ENCODE data around the gene HDAC4.

Gene HDAC4

DNA sequence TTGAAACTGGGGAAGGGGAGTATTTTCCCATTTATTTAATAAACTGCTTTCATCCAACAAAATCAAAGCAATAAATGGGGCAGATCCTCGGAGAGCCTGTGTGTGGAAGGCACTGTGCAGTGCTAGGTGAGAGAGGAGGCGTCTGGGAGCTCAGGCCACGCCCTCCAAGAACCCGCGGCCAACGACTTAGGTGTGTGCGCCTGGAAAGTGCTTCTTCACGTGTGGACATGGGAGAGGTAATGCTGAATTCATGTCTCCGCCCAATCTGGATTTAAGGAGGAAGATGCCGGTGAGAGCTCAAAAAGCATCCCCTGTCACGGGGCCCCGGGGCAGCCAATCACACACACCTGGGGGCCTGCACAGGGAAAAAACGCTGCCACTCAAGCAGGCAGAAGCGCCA is 77.4 kb downstream of the HDAC4 start:
- ATAC-seq: no peak

DNA sequence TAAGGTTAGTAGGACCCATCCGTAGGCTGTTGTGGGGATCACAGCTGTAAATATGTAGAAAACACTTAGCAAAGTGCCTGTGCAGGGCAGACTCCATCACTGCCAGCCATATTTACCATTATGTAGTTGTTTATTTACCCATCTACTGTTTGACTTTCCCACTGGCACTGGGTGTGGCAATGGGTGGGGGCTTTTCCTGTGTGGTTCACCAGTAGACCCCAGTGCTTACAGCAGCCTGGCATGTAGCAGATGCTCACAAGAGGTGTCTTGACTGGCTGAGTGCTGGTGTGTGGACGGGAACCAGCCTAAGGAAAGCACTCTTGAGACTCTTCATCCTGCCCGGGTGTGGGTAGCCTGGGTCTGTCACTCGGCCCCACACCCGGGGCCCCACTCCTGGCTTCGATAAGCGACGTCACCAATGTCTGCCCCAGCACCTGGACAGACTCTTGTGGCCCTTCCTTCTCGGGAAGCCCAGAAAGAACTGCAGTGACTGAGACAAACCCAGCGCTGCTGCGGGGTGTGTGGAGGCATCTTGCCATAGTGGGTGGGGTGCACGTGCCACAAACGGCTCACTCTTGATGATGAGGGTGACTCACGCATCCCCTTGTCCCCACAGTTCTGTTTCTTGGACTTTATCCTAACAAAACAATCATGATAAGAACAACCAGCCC is 78.3 kb downstream of the HDAC4 start:
- no peak for ATAC-seq

DNA sequence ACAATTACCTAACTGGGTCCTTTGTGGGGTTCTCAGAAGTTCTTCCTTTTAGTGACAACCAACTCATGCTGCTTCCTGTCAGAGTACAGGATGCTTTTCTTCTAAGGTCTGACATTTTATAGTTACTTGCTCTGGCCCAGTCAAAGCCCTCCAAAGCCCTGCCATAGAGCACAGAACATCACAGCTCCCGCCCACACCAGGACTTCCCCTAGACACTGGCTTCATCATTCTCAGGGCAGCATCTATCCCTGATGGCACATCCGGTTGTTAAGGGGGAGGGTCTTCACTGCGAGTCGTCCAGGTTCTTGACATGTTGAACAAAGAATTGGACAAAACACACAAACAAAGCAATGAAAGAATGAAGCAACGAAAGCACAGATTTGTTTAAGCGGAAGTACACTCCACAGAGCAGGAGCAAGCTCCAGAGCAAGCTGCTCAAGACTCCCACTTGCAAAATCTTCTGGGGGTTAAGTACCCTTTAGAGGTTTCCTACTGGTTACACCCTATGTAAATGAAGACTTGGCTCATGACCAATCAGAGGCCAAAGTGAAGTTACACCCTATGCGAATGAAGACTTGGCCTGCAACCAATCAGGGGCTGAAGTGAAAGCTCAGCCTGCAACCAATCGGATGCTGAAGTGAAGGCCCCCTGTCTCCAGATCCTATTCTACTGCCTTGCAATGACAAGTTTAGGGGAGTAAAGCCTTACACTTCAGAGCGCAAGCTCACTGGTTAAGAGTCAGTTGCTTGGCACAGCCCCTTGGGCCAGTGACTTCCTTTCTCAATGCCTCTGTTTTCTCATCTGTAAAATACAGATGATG is 79.0 kb downstream of the HDAC4 start:
- peak; percentile 92 to 95 for ATAC-seq

DNA sequence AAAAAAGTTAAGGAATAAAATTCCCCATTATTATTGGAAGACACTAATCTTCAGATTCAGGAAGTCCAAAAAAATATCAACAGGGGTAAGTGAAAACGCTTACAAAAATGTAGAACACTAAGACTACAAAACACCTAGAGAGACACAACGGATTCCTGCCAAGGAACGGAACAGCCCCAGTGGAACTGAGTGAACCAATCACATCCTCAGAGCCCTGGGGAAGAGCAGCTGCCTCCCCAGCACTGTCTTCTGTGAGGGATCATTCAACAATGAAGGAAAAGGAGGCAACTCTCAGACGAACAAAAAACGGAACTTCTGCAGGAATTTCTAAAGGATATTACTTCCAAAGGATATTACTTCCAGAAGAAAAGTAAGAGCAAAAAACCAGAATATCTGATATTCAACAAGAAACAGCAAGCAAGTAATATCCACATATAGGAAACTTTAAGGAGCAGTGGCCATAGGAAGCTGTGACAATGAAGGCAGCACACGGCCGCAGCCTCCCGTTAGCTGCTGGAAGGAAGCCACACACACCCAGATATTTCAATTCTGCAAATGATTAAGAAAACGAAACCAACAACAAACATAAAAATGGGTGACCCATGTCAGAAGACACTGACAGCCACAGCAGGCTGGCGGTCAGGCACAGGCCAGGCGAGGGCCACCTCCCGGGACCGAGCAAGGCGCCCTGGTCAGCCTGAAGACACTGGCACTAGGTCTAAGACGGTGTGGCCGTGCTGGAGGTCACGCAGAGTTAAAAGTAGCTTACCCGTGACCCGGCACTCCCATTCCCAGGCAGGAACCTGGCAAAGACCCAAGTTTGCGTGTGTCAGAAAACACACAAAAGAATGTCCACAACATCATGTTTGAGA is 81.8 kb downstream of the HDAC4 start:
- peak in 1 of 2 donors; percentile 36 for ATAC-seq

DNA sequence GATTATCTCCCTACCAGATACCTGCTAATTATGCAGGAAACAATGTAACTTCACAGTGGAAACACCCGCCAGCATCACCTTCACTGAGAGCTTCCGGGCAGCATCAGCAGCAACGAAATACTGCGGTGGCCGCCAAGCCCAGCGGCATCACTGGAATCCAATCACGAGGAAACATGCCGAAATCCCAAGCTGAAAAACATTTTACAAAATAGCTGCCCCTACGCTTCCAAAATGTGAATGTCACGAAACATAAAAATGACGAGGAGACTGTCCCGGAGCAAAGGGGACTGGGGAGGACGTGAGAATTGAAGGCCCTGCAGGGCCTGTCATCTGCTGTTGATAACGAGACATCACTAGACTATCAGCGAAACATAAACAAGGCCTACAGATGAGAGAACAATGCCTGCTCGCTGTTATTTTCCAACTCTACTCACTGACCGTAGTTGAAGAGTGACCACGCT is 82.6 kb downstream of the HDAC4 start:
- ATAC-seq: no peak

DNA sequence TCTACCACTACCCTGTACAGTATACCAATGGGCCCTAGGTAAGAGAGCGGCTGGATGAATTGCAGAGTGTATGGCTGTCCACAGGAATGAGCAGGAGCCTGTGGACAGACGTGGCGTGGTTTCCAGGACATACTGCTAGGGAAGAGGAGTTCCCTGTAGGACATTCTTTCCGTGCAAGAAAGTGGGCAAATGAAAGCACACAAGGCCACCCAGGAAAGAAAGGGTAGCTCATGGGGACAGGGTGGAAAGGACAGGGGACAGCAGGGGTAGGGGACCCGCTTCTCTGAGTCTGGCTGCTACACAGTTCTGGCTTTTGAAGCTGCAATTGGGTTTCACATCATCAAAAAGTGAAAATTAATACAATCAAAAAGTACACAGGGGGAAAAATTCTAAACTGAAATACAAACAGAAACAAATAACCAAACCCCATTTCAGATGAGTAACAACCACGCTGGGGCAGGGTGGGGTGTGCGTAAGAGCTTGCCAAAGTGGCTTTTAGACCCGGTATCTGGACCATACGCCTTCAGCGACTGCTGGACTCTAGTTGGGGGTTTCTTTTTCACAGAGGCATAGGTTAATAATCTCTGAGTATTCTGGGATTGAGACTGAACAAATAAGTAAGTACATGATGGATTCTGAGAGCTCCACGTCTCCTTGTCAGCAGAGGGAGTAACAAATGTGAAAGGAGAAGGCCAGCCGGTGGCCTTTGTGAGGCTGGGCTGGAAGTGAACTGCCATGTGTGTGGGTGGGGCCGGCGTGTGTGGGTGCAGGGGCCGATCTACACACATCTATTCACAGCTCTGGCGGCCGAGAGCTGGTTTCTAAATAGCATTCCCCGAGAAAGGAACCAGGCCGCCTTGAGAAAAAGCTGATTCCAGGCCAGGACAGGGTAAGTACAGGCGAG is 84.0 kb downstream of the HDAC4 start:
- no peak for ATAC-seq

DNA sequence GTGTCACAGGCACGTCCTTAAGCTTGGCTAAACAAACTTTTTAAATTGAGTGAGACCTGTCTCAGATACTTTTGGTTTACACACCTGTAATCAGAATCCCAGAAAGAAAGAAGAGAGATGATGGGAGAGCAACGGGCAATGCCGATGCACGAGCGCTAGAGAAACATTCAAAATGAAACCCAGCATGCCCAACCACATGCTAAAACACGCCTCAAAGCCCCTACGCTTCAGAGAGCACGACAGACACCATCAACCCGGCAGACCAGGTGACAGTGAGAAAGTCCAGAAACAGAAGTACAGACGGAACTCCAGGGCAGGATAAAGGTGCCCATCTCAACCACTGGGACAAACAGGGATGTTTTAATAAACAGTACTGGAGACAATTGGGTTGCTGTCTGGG is 85.5 kb downstream of the HDAC4 start:
- ATAC-seq: peak in 1 of 2 donors; percentile 46

DNA sequence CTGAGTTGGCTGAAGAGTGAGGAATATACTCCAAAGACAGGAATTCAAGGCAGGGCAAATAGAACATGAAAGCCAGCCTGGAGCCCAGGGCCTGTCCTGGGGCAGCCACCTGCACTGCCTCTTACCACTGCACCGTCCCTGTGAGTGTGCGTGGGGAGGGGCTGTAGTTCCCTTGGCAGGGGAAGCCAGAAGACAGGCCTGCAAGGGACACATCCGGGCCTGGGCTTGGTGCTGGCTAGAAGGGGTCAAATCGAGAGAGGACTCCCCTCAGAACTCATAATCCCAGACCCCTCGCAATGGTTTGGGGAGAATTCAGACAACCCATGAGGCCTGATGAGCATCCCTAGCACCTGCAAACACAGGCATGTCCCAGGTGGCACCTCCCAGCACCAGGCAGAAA is 87.0 kb downstream of the HDAC4 start:
- ATAC-seq: no peak

DNA sequence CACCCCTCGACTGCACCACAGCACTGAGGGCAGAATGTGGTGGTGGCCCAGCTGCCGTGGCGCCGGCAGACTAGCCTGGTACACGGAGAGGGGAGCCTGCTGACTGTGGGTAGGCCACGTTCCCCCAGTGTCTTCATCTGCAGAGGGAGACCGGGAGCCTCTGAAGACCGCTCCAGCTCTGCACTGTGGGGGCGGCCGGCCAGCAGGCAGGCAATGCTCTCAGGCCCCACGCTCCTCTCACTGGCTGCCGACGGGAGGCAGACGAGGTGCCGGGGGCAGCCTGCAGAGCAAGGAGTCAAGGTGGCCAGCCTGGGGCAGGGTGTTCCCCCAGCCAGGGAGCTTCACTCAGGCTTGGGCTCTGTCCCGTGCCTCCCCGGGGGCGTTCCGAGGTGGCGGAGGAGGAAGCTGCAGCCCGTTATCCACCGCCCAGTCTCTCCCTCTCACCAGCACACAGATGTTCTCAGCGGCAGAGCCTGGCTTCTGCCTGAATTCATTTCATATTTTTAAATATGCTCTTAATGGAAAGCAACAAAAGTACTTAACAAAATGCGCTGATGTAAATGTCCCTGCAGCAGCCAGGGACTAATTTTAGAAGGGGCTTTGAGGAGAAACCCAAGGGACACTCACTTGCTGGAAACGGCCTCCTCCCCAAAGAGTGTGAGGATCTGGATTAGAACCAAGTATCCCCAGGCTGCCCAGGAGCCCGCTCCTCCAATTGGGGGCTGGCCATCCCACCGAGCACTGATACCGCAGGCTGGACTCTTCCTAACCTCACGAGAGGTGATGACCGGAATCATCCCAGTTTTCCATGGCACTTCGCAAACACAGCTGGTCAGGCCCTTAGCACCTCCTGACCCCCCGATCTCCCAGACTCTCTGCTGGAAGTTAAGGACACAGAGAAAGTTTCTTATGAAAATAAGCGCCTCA is 87.8 kb downstream of the HDAC4 start:
- ATAC-seq: no peak

DNA sequence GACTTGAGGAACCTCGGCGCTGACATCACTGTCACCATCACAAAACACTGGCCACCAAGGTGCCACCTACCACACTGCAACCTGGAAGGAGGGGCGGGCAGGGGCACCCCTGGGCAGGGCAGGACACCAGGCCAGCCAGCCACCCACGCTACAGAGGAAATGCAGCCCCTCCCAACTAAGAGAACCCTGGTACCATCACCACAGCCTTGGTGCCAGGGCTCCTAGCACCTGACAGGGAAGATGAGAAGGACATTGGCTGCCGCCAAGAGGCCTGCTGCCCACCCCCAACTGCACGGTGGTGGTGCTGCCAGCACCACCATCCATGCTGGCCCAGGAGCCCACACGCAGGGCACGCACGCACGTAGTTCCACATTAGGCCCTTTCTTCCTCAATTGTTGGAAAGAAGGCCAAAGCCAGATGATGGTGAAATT is 88.7 kb downstream of the HDAC4 start:
- ATAC-seq: no peak

DNA sequence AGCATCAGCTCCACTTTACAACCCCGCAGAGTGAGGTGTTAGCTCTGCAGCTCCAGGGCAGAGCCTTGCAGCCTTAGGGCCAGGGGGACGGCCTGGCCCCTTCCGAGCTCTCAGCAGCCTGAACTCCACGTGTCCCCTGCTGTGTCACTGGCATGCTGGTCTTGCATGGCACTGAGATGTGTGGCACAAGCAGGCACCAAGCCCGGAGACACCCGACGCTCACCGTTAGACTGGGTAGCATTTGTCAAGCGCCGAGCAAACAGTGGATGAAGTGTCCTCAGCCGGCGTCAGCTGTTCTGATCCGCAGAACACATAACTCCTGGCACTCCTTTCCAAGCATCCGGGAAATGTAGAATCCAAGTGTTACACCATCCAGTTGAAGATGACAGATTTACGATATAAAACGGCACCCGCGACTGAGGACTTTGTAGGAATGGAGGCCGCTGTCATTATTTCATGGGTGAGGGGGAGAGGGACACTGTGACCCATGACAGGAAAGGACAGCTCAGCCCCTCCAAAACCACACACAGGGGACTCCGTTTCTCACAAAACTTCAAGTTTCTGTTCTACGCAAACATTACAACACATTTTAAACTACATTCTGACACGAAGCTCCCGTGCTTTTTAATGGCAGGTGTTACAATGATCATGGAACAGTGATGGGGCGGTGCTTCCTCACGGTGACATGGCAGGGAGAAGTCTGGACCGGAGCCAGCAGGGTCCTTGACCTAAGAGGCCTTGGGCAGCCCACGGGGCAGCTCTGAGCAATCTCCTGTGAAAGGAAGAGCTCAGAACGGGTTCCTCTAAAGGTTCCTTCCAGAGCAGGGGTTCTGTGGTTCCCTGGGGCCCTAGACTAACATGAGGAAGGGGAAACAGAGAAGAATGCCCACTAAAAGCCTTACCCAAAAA is 89.4 kb downstream of the HDAC4 start:
- no peak for ATAC-seq

DNA sequence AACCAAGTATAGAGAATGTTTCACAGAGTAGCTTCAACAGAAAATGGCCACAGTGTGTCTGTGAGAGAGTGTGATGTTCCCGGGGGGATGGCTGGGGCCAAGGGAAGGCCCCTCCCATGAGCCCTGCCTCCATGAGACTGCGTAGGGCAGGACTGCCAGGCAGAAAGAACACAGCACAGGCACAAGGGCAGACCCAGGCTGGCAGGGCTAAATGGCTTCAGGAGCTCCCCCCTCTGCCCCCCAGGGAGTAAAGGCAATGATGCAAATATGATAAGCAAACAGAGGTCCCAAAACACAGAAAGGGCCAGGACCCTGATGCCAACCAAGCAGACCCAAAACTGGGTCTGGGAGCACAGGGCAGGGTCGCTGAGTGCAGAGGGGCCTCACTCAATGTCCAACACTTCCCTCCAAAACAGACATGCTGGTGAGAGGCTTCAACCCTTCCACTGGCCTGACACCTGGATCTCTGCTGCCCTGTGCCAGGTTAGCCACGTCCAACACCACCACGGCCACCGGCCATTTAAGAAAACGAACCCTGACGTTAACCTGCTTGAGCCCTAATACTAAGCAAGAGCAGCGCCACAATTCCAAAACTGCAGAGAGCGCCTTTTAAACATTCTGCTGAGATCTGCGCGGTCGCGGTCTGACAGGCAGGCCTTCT is 90.3 kb downstream of the HDAC4 start:
- ATAC-seq: no peak

DNA sequence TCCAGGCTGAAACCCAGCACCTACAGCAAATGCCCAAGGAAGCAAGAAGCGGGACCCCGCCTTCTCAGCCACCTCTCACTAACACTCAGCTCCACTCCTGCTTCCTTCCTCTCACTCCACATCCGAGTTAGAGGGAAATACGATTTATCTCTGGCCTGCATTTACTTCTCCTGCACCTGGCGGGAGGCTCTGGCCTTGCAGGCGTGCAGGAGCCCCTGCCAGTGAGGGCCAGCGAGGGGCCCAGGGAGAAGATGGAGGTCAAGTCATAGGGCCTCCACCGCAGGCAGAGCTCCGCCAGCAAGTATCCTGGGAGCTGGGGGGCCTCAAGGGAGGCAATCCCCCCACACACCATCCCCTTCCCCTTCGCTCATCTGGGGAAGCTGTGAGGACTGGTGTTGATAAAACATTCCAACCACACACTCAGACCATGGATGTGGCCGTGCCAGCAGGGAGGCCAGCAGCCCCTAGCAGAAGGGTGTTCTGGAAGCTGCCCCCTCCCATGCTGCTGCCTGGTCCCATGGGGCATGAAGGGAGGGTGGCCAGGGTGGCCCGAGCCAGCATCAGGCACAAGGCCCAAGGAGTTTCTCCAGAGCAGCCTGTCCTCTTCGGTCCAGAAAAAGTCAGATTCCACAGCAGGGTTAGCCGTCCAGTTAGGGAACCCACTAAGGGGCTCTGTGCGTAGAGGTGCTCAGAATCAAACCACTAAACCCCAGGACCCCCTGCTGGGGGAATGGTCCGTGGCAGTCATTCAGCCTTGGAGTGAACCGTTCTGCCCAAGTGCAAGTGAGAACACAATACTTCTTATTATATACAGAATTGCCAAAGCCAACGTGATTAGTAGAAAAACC is 91.2 kb downstream of the HDAC4 start:
- no peak for ATAC-seq

DNA sequence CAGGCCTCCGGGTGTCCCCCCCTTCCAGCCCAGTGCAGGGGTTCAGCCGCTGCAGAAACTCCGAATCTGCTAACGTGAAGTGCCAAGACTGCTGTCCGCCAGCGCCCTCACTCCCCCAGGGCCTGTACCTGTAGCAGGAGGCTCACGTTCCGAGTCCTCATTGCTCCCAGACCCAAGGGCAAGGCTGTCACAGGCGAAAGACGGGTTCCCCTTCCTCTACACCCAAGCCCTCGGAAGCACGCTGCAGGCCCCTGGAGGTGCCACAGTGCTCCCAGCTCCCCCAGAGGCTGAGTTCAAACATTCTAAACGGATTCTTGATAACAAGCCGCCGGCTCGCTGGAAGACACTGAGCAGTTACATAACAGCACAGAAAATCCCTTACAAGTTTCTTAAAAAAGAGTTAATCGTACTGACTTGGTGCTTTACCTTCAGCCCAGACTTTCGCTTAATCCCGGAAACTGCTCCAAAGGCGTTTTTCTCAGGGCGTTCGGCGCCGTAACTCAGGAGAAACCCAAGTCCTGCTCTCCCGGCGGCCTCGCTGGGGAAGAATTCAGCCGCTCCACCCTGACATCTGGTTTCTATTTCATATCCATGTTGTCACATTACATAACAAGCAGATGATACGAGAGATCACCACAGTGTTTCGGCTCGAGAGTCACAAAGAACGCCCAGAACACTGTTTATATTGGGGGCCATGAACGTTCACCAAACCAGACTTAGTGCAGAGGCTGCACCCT is 92.0 kb downstream of the HDAC4 start:
- no peak for ATAC-seq

DNA sequence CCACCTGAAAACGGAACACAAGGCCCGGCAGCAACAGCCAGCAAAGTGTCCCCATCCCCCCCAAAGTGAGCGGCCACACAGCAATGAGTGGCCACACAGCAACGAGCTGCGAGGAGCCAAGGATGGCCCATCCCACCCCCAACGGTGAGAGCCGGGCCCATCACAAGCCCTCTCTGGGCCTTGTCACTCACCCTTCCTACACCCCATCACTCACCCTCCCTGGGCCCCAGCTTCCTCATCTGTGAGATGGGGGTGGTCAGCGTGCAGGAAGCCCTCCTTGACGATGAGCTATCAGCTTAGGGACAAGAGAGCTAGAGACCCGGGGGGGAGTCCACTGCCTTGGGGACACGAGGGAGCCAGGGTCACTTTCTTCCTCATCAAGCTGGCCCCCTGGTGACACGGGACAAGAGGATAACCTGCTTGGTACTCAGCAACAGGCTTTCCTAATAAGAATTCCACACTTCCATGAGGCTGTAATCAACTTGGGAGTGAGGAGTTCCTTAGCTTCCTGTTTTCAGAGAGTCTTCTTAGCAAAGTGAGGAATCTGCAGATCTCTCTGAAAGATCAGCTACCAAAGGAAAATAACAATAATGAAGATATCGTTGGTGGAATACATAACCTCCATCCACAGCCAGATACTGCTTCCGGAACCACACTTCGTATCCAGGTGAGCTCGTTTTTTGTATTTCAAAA is 92.8 kb downstream of the HDAC4 start:
- no peak for ATAC-seq

DNA sequence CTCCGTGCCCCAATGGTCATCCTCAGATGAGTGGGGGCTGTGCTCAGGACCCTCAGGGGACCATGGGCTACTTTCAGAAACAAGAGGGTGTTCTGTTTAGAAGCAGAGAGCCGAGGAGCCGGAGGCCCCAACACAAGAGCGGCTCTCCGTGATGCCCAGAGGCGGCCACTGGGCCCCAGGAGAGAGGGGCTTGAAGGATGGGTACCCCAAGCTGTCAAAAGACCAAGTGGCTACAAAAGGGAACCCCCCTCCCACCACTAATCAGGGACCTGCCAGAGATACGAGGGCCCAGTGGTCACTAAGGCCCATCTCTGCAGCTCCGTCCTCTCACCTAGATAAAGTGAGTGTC is 93.6 kb downstream of the HDAC4 start:
- no peak for ATAC-seq

All from activated CD4-positive, CD25-positive, alpha-beta regulatory T cell treated with anti-CD3 and anti-CD28 coated beads, Interleukin-2, amount 50 U/mL, for 24 hours (primary cell).